ENCODE measurements around the gene GRSF1. TPM values are rescaled to one million over a fixed set of nuclear protein-coding genes. Genes with fewer than 3 reads are reported as not detected.

GRSF1 gene
- total and polyA plus RNA-seq, 2 of the 13 experiments (the other 11 are each of a cell fraction or from before 2014, with no cell fraction given), result 66.5 to 103 TPM

GRCh38 chr4:70838666-70839588, 763 bp downstream of the GRSF1 start (continued):
- TF ChIP-seq SNAPC5 (CRISPR knock-in tag; IDR thresholded peaks at IDR 0.05; ENCODE audit: borderline replicate concordance) (no peak), REPIN1 (CRISPR knock-in tag; IDR thresholded peaks at IDR 0.05; ENCODE audit: borderline replicate concordance, low read depth) (peak; percentile 46; the same call in 1 of the 2 replicates), ZNF281 (CRISPR knock-in tag; IDR thresholded peaks at IDR 0.05; ENCODE audit: borderline replicate concordance) (no peak), ZNF503 (CRISPR knock-in tag; IDR thresholded peaks at IDR 0.05) (no peak), SP1 (IDR thresholded peaks at IDR 0.05) (no peak), SP1 (CRISPR knock-in tag; IDR thresholded peaks at IDR 0.05) (no peak), HMGXB4 (CRISPR knock-in tag; IDR thresholded peaks at IDR 0.05; ENCODE audit: borderline replicate concordance in 1 of 2, low read depth in 1 of 2) (peak; percentile 51 to 64; a peak in 1 of 4 replicates), BRCA1 (CRISPR knock-in tag; IDR thresholded peaks at IDR 0.05) (no peak), YEATS4 (CRISPR knock-in tag; IDR thresholded peaks at IDR 0.05; ENCODE audit: borderline replicate concordance) (no peak; the same call in none of the 2 replicates), ZNF513 (CRISPR knock-in tag; conservative IDR thresholded peaks at IDR 0.05) (no peak), RFXANK (CRISPR knock-in tag; IDR thresholded peaks at IDR 0.05) (no peak), ZNF580 (CRISPR knock-in tag; IDR thresholded peaks at IDR 0.05; ENCODE audit: borderline replicate concordance, low read depth) (no peak), NFAT5 (CRISPR knock-in tag; IDR thresholded peaks at IDR 0.05) (no peak; the same call in 1 of the 2 replicates)
